HPDE6-E6E7 (cell line): ENCODE results near the gene NDUFV1.
"Not testable (repeated sequence)": the region's sequence is repeated elsewhere in the genome, so short reads cannot be mapped to it uniquely, and the experiment has no call there.

ENCODE experiments used
- DNase-seq: peaks from one replicate; pipeline ENCODE4 v3.0.0; 2011; ENCODE audit warnings: missing footprints; ENCODE audit errors: extremely low spot score

The NDUFV1 gene

GRCh38 chr11:67627441-67627811, 20.7 kb downstream of the NDUFV1 start:
- no peak for DNase-seq

- no peak for DNase-seq
Measured at GRCh38 chr11:67627812-67628624, 21.3 kb downstream of the NDUFV1 start.

- DNase-seq = no peak
Measured at GRCh38 chr11:67628710-67629385, 22.1 kb downstream of the NDUFV1 start.

GRCh38 chr11:67629386-67630227, 22.9 kb downstream of the NDUFV1 start, which contains the start of gene NUDT8:
TSS of gene NUDT8 (minus strand) at chr11:67629937. CDS start at chr11:67629911, 26 bp downstream.
- peak; percentile 86 for DNase-seq

- DNase-seq = peak; percentile 92
Measured at GRCh38 chr11:67630228-67630942, 23.6 kb downstream of the NDUFV1 start.

GRCh38 chr11:67630943-67631331, 24.2 kb downstream of the NDUFV1 start:
- no peak for DNase-seq

GRCh38 chr11:67631411-67631810, 24.7 kb downstream of the NDUFV1 start:
- DNase-seq = no peak

- no peak for DNase-seq
Measured at GRCh38 chr11:67631853-67632174, 25.1 kb downstream of the NDUFV1 start.

GRCh38 chr11:67632175-67632981, 25.6 kb downstream of the NDUFV1 start:
- DNase-seq = no peak

- no peak for DNase-seq
Measured at GRCh38 chr11:67632982-67633755, 26.4 kb downstream of the NDUFV1 start.

- DNase-seq = no peak
Measured at GRCh38 chr11:67633758-67634365, 27.1 kb downstream of the NDUFV1 start.

- DNase-seq = no peak
Measured at GRCh38 chr11:67634366-67635230, 27.9 kb downstream of the NDUFV1 start.

GRCh38 chr11:67635231-67635521, 28.4 kb downstream of the NDUFV1 start:
- no peak for DNase-seq

GRCh38 chr11:67636962-67637361, 30.2 kb downstream of the NDUFV1 start:
- DNase-seq = no peak

GRCh38 chr11:67637441-67637840, 30.7 kb downstream of the NDUFV1 start:
- not testable (repeated sequence) for DNase-seq

- DNase-seq = no peak
Measured at GRCh38 chr11:67638535-67639437, 32.0 kb downstream of the NDUFV1 start.

- no peak for DNase-seq
Measured at GRCh38 chr11:67639438-67639859, 32.7 kb downstream of the NDUFV1 start, which contains the start of gene TBX10. TSS of gene TBX10 (minus strand) at chr11:67639763. CDS start at chr11:67639472, 291 bp downstream.
